ENCODE data around the gene PHAF1.

PHAF1 gene

GRCh38 chr16:67109407-67110135 is at the start of gene PHAF1:
Gene PHAF1, plus strand, starts transcription at chr16:67109941. Its CDS starts 235 bp downstream, at chr16:67110176.
- in situ Hi-C loops (cut with MboI; ENCODE audit: low sequenced_read_pairs) = no loop called here

GRCh38 chr16:67063008-67063407 is 46.7 kb upstream of the PHAF1 start:
- in situ Hi-C loops (cut with MboI; ENCODE audit: low sequenced_read_pairs) = no loop called here

- in situ Hi-C loops (cut with MboI; ENCODE audit: low sequenced_read_pairs) = no loop called here
Observed at GRCh38 chr16:67068212-67068753, 41.5 kb upstream of the PHAF1 start.

- in situ Hi-C loops (cut with MboI; ENCODE audit: low sequenced_read_pairs) = no loop called here
Observed at GRCh38 chr16:67071476-67072048, 38.2 kb upstream of the PHAF1 start.

- in situ Hi-C loops (cut with MboI; ENCODE audit: low sequenced_read_pairs) = no loop called here
Observed at GRCh38 chr16:67075331-67075730, 34.4 kb upstream of the PHAF1 start.

- in situ Hi-C loops (cut with MboI; ENCODE audit: low sequenced_read_pairs) = no loop called here
Observed at GRCh38 chr16:67077871-67078270, 31.9 kb upstream of the PHAF1 start.

DNA sequence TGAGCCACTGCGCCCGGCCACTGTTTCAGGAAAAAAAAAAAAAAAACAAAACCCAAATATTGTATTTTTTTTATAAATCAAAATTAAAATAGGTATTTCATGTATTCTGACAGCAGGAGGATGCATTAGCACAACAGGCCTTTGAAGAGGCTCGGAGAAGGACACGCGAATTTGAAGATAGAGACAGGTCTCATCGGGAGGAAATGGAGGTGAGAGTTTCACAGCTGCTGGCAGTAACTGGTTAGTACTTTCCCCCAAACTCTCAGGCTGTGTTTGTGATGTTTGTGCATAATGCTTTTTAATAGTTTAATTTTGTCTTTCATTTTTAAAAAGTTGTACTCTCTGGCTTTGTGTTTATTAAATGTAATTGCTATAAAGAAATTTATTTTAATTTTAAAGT is 27.6 kb upstream of the PHAF1 start:
- in situ Hi-C loops (cut with MboI; ENCODE audit: low sequenced_read_pairs) = no loop called here

- in situ Hi-C loops (cut with MboI; ENCODE audit: low sequenced_read_pairs) = no loop called here
Observed at GRCh38 chr16:67082891-67083290, 26.9 kb upstream of the PHAF1 start.

DNA sequence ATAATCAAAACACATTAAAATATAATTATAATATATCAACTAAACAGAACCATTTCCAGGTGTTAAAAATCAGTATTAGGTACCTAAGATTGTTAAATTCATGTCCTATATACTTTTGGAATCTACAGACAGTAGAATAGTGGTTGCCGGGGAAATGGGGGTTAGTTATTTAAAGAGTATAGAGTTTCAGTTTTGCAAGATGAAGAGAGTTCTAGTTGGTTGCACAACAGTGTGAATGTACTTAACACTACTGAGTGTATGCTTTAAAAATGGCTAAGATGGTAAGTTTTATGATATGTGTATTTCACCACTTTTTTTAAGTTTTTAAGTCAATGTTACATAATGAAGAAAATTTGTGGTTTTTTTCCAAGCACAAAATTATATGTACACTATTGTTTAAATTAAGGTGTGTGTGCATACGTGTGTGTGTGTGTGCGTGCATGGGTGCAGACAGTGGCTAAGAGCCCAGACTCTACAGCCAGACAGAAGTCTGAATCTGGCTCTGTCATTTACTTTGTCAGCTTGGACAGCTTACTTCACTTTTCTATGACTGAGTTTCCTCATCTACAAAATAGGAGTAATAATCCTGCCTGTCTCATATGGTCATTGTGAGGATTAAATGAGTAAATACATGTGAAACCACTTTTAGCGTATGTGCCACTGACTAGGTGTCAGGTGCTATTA is 25.3 kb upstream of the PHAF1 start:
- in situ Hi-C loops (cut with MboI; ENCODE audit: low sequenced_read_pairs) = no loop called here

GRCh38 chr16:67086822-67087221 is 22.9 kb upstream of the PHAF1 start:
- in situ Hi-C loops (cut with MboI; ENCODE audit: low sequenced_read_pairs) = no loop called here

- in situ Hi-C loops (cut with MboI; ENCODE audit: low sequenced_read_pairs) = no loop called here
Observed at GRCh38 chr16:67087291-67087690, 22.4 kb upstream of the PHAF1 start.

DNA sequence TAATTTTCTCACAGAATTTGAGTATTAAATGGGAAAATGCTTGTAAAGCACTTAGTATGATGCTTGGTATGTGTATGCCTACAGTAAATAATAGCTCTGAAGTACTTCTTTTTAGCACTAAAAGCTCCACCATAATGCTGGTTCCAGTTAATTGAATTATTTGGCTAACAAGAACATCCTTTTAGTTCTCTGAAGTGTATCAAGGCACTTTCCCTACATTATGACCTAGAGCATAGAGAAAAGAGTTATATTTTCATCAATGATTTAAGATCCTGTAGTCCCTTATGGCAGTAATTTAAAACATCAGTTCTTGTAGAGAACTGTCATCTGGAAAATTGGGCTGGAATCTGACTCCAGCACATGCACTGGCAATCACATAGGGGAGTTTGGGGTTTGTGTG is 21.9 kb upstream of the PHAF1 start:
- in situ Hi-C loops (cut with MboI; ENCODE audit: low sequenced_read_pairs) = no loop called here

DNA sequence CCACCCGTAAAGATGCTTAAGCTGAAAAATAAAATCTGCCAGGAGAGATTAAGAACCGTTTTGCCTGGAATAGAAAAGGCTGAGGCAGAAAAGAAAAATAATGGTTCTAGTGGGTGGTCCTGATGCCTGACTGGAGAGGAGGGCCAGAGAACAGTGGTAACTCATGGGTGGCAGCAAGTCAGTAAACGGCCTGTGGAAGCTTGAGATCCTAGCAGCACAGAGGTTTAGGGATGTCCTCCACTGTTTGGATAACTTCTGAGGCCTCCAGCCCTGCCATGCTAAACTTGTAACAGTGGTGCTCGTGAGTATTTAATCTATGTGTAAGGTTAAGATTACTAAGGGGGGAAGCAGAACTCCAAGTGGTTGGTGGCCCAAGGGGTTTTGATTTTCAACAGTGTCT is 21.2 kb upstream of the PHAF1 start:
- in situ Hi-C loops (cut with MboI; ENCODE audit: low sequenced_read_pairs) = no loop called here

GRCh38 chr16:67089101-67089500 is 20.6 kb upstream of the PHAF1 start:
- in situ Hi-C loops (cut with MboI; ENCODE audit: low sequenced_read_pairs) = no loop called here

GRCh38 chr16:67091906-67092566 is 17.7 kb upstream of the PHAF1 start:
- in situ Hi-C loops (cut with MboI; ENCODE audit: low sequenced_read_pairs) = no loop called here

DNA sequence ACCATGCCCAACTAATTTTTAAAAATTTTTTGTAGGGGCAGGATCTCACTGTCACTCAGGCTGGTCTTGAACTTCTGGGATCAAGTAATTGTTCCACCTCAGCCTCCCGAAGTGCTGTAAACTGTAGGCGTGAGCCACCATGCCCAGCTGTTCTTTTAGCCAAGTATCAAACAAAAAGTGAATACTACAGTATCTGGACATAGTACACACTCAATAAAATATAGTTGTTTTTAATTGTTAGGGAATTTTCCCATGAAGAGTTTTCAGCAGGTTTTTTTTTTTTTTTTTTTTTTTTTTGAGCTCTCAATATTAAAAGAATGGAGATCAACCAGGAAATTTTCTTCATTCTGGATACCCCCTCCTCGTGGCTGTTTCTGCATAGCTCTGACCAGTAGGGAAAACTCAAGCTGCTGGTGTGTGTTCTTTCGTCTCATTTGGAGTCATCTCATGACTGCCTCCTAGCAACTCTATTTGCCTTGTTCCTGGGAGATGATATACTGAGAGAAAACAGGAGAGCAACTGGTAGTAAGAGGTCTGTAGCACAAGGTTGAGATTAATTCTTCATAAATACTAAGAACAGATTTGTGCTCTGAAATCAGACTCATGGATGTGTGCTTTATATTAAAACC is 16.5 kb upstream of the PHAF1 start:
- in situ Hi-C loops (cut with MboI; ENCODE audit: low sequenced_read_pairs) = no loop called here

DNA sequence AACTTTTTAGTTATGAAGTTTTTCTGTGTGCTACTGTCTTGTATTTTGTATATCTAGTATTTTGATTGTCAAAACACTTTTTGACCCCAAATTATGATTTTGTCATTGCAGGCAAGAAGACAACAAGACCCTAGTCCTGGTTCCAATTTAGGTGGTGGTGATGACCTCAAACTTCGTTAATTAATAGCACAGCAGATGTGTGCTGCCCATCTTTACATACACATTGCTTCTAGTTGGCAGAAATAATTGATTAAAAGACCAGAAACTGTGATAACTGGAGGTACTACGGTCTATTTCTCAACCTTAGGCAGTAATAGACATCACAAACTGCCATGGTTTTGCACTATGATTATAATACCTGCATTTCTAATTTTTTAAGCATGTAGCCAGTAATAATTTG is 11.1 kb upstream of the PHAF1 start:
- in situ Hi-C loops (cut with MboI; ENCODE audit: low sequenced_read_pairs) = no loop called here

GRCh38 chr16:67100569-67101310 is 9.0 kb upstream of the PHAF1 start:
- in situ Hi-C loops (cut with MboI; ENCODE audit: low sequenced_read_pairs) = no loop called here

DNA sequence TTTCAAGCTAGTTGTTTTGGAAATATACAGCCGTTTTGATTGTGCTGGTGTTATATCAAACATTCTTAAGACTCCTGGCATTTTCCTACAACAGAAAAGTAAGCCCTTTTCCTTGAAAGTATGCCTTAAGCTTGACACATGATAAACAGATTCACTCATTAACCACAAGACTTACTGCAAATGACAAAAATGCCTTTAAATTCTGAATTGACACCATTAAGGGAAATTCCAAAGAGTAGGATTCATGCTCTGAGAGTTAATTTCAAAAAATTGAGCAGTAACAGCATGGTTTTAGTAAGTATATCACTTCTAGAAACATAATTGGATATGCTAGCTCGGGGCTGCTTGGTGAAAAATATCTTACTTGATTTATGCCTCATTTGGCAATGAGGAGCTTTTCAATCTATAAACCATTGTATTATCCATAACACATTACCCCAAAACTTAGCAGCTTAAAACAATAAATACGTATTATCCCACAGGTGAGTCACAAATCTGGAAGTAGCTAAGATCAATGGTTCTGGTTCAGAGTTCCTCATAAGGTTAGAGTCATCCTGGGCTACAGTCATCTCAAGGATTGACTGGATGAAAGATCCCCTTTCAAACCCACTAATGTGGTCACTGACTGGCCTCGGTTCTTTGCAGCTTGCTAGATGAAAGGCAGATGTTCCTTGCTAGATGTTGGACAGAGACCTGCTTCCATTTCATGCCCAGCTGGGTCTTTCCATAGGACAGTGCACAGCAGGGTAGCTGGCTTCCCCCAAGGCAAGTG is 8.2 kb upstream of the PHAF1 start:
- in situ Hi-C loops (cut with MboI; ENCODE audit: low sequenced_read_pairs) = no loop called here

- in situ Hi-C loops (cut with MboI; ENCODE audit: low sequenced_read_pairs) = no loop called here
Observed at GRCh38 chr16:67104061-67104460, 5.7 kb upstream of the PHAF1 start.
